ENCODE measurements around the gene SMTN. TPM values are rescaled to one million over a fixed set of nuclear protein-coding genes. Genes with fewer than 3 reads are reported as not detected.
"Not testable (repeated sequence)": the region's sequence is repeated elsewhere in the genome, so short reads cannot be mapped to it uniquely, and the experiment has no call there.

The SMTN gene
- total RNA-seq, 2 experiments from 2014 or later, result 39.9 to 45.8 TPM

DNA sequence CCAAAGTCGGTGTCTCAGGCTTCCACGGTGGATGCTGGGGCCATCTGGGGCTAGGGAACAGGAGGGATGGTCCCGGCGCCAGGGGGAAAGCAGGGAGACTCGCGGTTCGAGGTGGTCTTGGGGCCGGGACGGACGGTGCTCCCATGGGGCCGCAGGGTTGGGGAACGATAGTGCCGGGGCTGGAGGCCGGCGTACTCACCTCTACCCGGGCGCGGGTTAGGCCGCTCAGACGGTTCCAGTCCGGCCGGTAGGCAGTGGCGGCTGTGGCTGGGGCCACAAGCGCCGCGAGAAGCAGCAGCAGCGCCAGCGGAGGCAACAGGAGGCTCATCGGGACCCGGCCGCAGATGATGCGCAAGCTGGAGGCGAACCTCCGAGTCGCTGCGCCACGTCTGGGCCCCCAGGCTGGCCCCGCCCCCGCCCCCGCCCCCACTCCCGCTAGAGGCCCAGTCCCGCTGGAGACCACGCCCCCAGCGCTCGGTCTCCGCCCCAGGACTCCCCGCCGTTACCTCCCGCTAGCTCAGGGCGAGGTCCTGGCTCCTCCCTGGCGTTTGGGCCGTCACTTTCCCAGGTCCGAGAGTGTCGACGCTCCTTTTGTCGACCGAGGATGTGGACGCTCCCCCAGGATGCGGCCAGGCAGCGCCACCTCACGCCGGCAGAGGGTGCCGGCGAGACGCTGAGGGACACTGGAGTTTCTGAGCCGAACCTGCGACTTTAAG is 26.2 kb downstream of the SMTN start, which contains the start of gene SELENOM:
TSS of gene SELENOM (minus strand) at position 391 of the 716 bp plus-strand sequence. CDS start at position 328, 63 bp downstream.
- Mint-ChIP-seq H3K4me3 (peak within 1 kb of the TSS; percentile 96), H3K27me3 (peaks cover 3% of the 10 kb centered on the region), H3K9me3 (no peaks in the 10 kb centered on the region), H3K4me1 (peaks cover 8% of the 10 kb centered on the region), H3K36me3 (no peaks in the 10 kb centered on the region), H3K27ac (peak within 1 kb of the TSS; percentile 63)
- POLR2A ChIA-PET, result interaction anchor here (0.6 to 1.0 kb wide), 4 partner anchors 26 to 105 kb away, joined by 3 to 5 read pairs (median 4); partner anchors contain the start of genes LIMK2 and SMTN
- ATAC-seq (ENCODE audit: low read depth) (peak; percentile 94), DNase-seq (peak; percentile 89)

DNA sequence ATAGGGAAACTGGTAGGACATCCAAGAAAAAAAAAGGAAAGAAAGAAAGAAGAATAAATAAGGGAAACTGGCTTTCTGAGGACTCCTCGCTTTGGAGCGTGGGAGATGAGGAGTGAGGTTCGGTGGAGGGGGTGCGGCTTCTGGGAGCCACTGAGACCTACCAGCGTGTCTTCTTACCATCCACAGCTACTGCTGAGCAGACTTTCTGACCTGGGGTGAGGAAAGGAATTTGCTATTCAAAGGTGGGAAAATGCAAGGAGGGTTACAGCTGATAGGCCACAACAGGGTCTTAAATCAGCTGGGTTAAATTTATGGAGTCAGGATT is 26.7 kb downstream of the SMTN start:
- H3K4me3 Mint-ChIP-seq, result peak overlapping the region; percentile 96
- POLR2A ChIA-PET, result interaction anchor here (0.6 to 1.0 kb wide), 4 partner anchors 27 to 105 kb away, joined by 3 to 5 read pairs (median 4); partner anchors contain the start of genes LIMK2 and SMTN
- peak; percentile 28 for ATAC-seq (ENCODE audit: low read depth)
- H3K27ac Mint-ChIP-seq, result peak overlapping the region; percentile 63
- H3K27me3 Mint-ChIP-seq, result peaks cover 3% of the 10 kb centered on the region
- H3K36me3 Mint-ChIP-seq, result no peaks in the 10 kb centered on the region
- H3K4me1 Mint-ChIP-seq, result peaks cover 8% of the 10 kb centered on the region
- H3K9me3 Mint-ChIP-seq, result no peaks in the 10 kb centered on the region
- DNase-seq, result no peak

DNA sequence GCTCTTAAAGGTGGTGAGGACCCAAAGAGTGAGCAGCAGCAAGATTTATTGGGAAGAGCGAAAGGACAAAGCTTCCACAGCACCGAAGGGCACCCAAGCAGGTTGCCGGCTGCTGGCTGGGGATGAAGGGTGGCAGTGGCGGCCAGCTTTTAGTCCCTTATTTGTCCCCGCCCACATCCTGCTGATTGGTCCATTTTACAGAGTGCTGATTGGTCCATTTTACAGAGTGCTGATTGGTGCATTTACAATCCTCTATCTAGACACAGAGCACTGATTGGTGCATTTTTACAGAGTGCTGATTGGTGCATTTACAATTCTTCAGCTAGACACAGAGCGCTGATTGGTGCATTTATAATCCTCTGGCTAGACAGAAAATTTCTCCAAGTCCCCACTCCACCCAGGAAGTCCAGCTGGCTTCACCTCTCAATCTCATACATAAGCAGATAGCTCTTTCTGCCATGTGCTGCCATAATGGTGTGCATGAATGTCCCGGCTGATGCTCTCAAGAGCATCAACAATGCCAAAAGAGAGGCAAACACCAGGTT is 31.5 kb downstream of the SMTN start:
- H3K27ac Mint-ChIP-seq; H3K27me3 Mint-ChIP-seq; H3K4me1 Mint-ChIP-seq; DNase-seq; ATAC-seq (ENCODE audit: low read depth); H3K36me3 Mint-ChIP-seq; POLR2A ChIA-PET; H3K4me3 Mint-ChIP-seq; H3K9me3 Mint-ChIP-seq: not testable (repeated sequence)

DNA sequence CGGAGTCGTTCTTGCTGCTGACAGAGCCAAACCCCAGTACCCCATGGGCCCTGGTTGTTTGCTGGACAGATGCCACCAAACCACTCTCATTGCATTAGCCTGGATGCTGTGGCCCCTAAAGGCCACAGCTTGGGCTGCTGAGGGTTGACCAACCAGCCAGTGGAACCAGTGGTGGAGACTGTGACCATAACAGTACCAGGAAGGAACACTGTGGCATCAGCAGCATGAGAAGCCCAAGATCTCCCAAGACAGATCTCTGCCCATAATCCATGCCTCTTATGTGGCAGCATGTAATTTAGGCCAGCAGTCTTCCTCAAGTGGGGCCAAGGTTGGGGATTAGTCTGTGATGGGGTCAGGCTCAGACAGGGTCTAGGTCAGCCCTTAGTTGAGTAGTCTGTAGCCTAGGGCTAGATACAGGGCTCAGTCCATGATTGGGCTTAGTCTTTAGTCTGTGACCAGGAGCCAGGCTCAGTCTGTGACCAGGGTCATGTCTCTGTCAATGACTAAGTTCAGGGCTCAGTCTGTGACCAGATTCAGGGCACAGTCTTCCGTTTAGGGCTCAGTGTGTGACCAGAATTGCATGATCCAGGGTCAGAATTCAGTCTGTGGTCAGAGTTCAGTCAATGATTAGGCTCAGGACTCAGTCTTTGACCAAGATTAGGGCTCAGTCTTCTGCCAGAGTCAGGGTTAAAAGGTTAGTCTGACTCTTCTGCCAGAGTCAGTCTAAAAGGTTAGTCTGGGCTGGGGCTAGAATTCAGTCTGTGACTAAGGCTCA is 37.1 kb downstream of the SMTN start:
- Mint-ChIP-seq H3K9me3 (no peaks in the 10 kb centered on the region), H3K27me3 (no peaks in the 10 kb centered on the region), H3K4me1 (no peaks in the 10 kb centered on the region), H3K4me3 (no peak overlapping the region), H3K27ac (no peak overlapping the region), H3K36me3 (no peaks in the 10 kb centered on the region)
- POLR2A ChIA-PET, result no interaction called here
- DNase-seq, result no peak
- no peak for ATAC-seq (ENCODE audit: low read depth)

DNA sequence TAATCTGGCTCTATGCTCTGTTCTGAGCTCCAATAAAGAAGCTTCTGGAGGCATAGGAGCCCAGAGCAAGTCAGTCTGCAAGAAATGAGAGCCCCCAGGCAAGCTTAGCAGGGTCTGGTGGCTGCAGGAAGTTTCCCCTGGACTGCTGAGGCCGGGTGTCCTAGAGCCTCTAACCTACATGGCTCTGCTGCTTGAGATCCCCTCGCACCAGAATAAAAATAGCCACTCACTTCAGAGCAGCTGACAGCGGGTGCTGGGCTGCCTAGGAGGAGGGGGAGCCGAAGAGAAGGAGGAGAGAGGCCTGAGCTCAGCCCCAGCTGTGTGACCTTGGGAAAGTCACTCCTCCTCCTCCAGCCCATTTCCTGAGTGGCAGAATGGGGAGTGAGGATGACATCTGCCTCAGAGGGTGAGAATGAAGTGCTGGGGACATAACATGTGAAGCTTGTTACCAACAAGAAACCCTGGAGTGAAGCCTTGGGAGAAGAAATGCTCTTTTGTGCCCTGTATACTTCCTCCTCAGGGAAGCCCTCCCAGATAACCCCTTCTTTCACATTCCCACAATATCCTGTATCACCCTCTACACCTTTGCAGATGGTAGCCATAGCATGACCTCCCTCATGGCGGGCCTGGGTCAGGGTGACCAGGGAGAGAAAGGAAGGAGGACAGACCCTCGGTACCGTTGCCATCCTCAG is 38.1 kb downstream of the SMTN start:
- H3K27me3 Mint-ChIP-seq, result no peaks in the 10 kb centered on the region
- DNase-seq, result no peak
- H3K27ac Mint-ChIP-seq, result no peak overlapping the region
- no peak overlapping the region for H3K4me3 Mint-ChIP-seq
- POLR2A ChIA-PET, result no interaction called here
- ATAC-seq (ENCODE audit: low read depth), result no peak
- no peaks in the 10 kb centered on the region for H3K9me3 Mint-ChIP-seq
- H3K36me3 Mint-ChIP-seq, result no peaks in the 10 kb centered on the region
- H3K4me1 Mint-ChIP-seq, result no peaks in the 10 kb centered on the region

DNA sequence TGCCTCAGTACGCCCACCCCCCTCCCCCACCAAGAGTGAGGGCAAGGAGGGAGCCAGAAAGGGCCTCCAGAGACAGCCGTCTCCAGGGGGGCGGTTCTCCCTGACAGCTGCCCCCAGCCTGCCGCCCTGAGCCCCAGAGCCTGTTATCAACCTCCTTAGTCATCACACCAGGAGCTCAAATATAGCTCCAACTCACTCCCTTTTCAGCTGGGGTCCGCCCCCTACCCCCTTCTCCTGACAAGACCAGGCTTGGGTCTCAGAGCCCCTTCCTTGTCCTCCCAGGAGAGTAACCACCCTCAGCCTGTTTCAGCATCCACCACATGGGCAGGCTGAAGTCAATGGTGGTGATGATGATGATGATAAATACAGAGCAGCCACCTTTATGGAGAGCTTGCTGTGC is 39.1 kb downstream of the SMTN start:
- Mint-ChIP-seq H3K4me1 (no peaks in the 10 kb centered on the region), H3K27ac (no peak overlapping the region), H3K4me3 (no peak overlapping the region), H3K27me3 (no peaks in the 10 kb centered on the region), H3K36me3 (no peaks in the 10 kb centered on the region), H3K9me3 (no peaks in the 10 kb centered on the region)
- POLR2A ChIA-PET, result no interaction called here
- DNase-seq (no peak), ATAC-seq (ENCODE audit: low read depth) (no peak)

DNA sequence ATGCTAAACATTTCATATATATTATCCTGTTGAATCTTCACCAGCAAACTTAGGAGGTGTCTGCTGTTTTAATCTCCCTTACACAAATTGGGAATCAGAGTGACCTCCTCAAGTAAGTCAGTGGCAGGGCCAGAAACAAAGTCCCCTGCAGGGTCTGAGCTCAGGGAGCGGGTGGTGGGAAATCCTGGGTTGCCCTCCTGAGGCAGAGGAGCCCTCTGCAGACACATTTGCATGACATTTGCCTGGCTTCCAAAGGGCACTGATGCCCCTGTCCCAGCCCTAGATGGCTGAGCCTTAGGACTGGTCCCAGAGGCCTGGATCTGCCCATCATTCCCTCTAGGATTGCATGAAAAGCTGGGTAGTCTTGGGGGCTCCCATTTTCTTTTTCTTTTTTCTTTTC is 39.5 kb downstream of the SMTN start:
- Mint-ChIP-seq H3K36me3 (no peaks in the 10 kb centered on the region), H3K27ac (no peak overlapping the region)

DNA sequence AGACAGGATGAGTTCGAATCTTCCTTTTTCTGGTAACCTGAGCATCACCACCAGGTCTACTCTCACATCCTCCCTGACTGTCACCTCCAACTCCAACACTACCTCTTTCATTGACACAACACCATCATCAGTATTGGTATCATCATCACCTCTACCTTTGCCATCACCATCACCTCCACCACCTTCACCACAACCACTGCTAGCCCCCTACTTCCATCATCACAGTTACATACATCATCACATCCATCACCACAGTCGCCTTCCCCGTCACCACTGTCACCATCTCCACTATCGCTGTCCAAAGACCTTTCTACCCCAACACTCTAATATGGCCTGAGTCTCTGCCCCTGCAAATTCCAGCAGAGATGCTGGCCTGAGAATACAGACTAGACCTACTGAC is 40.3 kb downstream of the SMTN start:
- POLR2A ChIA-PET, result no interaction called here
- DNase-seq (no peak), ATAC-seq (ENCODE audit: low read depth) (no peak)
- Mint-ChIP-seq H3K4me3 (no peak overlapping the region), H3K36me3 (no peaks in the 10 kb centered on the region), H3K27me3 (no peaks in the 10 kb centered on the region), H3K9me3 (no peaks in the 10 kb centered on the region), H3K27ac (no peak overlapping the region), H3K4me1 (no peaks in the 10 kb centered on the region)

More for the DNA sequence above, 39.5 kb downstream of the SMTN start:
- Mint-ChIP-seq H3K9me3 (no peaks in the 10 kb centered on the region), H3K4me1 (no peaks in the 10 kb centered on the region), H3K27me3 (no peaks in the 10 kb centered on the region), H3K4me3 (no peak overlapping the region)
- POLR2A ChIA-PET, result no interaction called here
- DNase-seq, result no peak
- no peak for ATAC-seq (ENCODE audit: low read depth)

DNA sequence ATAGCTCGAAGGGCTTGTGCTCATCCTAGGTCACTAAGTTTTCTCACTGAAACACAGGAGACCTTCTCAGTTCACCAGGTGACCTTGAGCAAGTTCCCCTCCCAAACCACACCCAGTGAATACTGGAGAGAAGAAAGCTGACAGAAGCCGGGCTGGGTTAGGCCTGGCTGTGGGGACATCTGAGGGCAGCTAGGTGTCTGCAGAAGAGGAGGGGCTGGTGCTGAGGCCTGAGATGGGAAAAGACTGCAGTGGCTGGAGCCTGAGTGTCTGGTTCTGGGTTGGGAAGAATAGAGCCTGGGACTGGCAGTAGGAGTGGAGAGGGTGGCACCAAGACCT is 41.0 kb downstream of the SMTN start:
- no peak for DNase-seq
- POLR2A ChIA-PET, result no interaction called here
- H3K9me3 Mint-ChIP-seq, result no peaks in the 10 kb centered on the region

DNA sequence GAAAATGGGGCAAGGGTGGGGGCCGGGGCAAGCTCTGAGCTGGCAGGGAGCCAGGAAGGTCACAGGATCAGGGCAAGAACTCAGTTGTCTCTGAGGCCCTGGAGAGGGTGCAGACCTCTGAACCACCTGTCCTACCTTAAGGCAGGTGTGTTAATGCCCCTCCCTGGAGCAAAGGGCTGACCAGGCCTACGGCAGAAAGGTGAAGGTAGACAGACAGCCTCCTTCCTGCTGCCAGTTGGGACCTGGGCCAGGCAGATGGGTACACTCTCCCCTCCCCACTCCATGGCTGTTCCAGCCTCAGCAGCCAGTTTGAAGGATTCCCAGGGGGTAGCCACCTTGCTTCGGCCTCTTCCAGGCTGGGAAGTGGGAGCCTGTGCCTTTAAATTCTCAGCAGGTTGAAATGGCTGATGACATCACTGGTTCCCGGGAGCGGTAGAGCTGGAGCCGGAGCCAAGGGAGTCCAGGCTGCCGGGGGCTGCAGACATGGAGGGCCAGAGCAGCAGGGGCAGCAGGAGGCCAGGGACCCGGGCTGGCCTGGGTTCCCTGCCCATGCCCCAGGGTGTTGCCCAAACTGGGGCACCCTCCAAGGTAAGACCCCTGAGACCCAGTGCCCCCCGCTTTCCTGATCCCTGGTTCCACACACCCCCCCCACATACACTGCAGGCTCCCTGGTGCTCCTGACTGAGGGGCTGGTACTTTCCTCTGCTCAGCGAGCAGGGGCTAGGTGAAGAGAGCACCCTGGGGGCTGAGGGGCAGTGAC is 41.6 kb downstream of the SMTN start, which contains the start of gene INPP5J:
TSS of gene INPP5J (plus strand) at position 435 of the 760 bp plus-strand sequence. CDS start at position 484, 49 bp downstream.
- Mint-ChIP-seq H3K4me1 (no peaks in the 10 kb centered on the region), H3K4me3 (no peak within 1 kb of the TSS), H3K36me3 (no peaks in the 10 kb centered on the region), H3K27ac (no peak within 1 kb of the TSS), H3K27me3 (no peaks in the 10 kb centered on the region), H3K9me3 (no peaks in the 10 kb centered on the region)
- no peak for DNase-seq
- POLR2A ChIA-PET, result no interaction called here
- no peak for ATAC-seq (ENCODE audit: low read depth)

More for the DNA sequence above, 41.0 kb downstream of the SMTN start:
- H3K4me3 Mint-ChIP-seq, result no peak overlapping the region
- H3K27ac Mint-ChIP-seq, result no peak overlapping the region
- ATAC-seq (ENCODE audit: low read depth), result no peak
- no peaks in the 10 kb centered on the region for H3K27me3 Mint-ChIP-seq
- H3K36me3 Mint-ChIP-seq, result no peaks in the 10 kb centered on the region
- H3K4me1 Mint-ChIP-seq, result no peaks in the 10 kb centered on the region

DNA sequence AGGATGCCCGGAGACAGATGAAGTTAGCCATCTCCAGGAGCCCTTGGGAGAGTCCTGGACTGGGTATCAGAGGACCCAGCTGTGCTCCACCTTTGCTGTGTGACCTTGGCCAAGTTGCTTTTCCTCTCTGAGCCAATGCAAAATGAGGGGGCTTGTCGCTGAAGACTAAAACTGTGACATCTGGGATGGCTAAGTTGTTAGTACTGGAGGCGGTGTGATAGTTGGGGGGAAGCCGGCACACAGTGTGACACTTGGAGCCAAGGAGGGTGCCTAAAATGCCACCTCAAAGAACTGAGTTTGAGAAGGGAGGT is 42.1 kb downstream of the SMTN start:
- Mint-ChIP-seq H3K27me3 (no peaks in the 10 kb centered on the region), H3K4me1 (no peaks in the 10 kb centered on the region), H3K36me3 (no peaks in the 10 kb centered on the region), H3K27ac (no peak overlapping the region), H3K9me3 (no peaks in the 10 kb centered on the region), H3K4me3 (no peak overlapping the region)
- ATAC-seq (ENCODE audit: low read depth) (no peak), DNase-seq (no peak)
- POLR2A ChIA-PET, result no interaction called here

DNA sequence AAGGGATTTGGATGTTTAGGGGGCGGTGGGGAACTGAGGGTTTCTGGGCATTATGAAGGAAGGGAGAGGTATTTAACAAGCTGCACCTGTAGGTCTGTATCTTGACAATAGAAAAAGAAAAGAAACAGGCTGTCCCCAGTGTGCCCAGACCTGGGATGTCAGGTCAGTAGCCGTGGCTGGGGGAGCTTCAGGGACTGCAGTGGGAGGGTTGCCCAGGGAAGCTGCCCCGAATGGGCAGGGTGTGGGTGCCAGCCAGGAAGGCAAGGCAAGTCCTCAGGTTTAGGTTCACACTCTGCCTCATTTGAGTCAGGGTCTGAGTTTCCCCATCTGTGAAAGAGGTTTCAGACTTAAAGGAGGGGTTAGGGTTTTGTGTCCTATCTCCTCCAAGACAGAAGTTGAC is 43.2 kb downstream of the SMTN start:
- DNase-seq (no peak), ATAC-seq (ENCODE audit: low read depth) (no peak)
- H3K4me1 Mint-ChIP-seq, result no peaks in the 10 kb centered on the region
- H3K36me3 Mint-ChIP-seq, result no peaks in the 10 kb centered on the region
- H3K27ac Mint-ChIP-seq, result no peak overlapping the region
- H3K27me3 Mint-ChIP-seq, result no peaks in the 10 kb centered on the region
- H3K9me3 Mint-ChIP-seq, result no peaks in the 10 kb centered on the region
- H3K4me3 Mint-ChIP-seq, result no peak overlapping the region
- POLR2A ChIA-PET, result no interaction called here

DNA sequence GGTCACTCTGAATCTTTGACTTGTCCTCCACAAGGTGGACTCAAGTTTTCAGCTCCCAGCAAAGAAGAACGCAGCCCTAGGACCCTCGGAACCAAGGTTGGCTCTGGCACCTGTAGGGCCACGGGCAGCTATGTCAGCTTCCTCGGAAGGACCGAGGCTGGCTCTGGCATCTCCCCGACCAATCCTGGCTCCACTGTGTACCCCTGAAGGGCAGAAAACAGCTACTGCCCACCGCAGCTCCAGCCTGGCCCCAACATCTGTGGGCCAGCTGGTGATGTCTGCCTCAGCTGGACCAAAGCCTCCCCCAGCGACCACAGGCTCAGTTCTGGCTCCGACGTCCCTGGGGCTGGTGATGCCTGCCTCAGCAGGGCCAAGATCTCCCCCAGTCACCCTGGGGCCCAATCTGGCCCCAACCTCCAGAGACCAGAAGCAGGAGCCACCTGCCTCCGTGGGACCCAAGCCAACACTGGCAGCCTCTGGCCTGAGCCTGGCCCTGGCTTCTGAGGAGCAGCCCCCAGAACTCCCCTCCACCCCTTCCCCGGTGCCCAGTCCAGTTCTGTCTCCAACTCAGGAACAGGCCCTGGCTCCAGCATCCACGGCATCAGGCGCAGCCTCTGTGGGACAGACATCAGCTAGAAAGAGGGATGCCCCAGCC is 43.8 kb downstream of the SMTN start:
- Mint-ChIP-seq H3K4me1 (no peaks in the 10 kb centered on the region), H3K27me3 (no peaks in the 10 kb centered on the region), H3K27ac (no peak overlapping the region), H3K9me3 (no peaks in the 10 kb centered on the region), H3K4me3 (no peak overlapping the region), H3K36me3 (no peaks in the 10 kb centered on the region)
- ATAC-seq (ENCODE audit: low read depth) (no peak), DNase-seq (no peak)
- POLR2A ChIA-PET, result no interaction called here

Data from activated naive CD8-positive, alpha-beta T cell treated with anti-CD3 and anti-CD28 coated beads, Interleukin-2, amount 10 ng/mL, durations not matched to agents 7 days and 5 days (primary cell).